CD4-positive, alpha-beta T cell treated with Interleukin-17A for 1 hour (primary cell): ENCODE results near the gene LGR6.
A peak's percentile ranks its signal among the peaks of the same experiment; 100 is the strongest.
"Not testable (repeated sequence)": the region's sequence is repeated elsewhere in the genome, so short reads cannot be mapped to it uniquely, and the experiment has no call there.

Source experiments
- DNase-seq: peaks from one replicate; pipeline ENCODE4 v3.0.0-alpha.2; 2020

LGR6 gene

GRCh38 chr1:202247837-202248795 is 54.5 kb downstream of the LGR6 start:
- DNase-seq = no peak

GRCh38 chr1:202248861-202249260 is 55.3 kb downstream of the LGR6 start:
- DNase-seq = no peak

- DNase-seq = no peak
Observed at GRCh38 chr1:202249436-202249835, 55.8 kb downstream of the LGR6 start.

- no peak for DNase-seq
Observed at GRCh38 chr1:202249846-202250245, 56.2 kb downstream of the LGR6 start.

- no peak for DNase-seq
Observed at GRCh38 chr1:202250982-202251381, 57.4 kb downstream of the LGR6 start.

GRCh38 chr1:202251424-202252256 is 58.0 kb downstream of the LGR6 start:
- DNase-seq = no peak

- no peak for DNase-seq
Observed at GRCh38 chr1:202252271-202252670, 58.7 kb downstream of the LGR6 start.

GRCh38 chr1:202254454-202255252 is 61.1 kb downstream of the LGR6 start:
- no peak for DNase-seq

- DNase-seq = no peak
Observed at GRCh38 chr1:202255343-202255742, 61.7 kb downstream of the LGR6 start.

- DNase-seq = no peak
Observed at GRCh38 chr1:202259705-202260104, 66.1 kb downstream of the LGR6 start.

- DNase-seq = not testable (repeated sequence)
Observed at GRCh38 chr1:202261209-202261958, 67.8 kb downstream of the LGR6 start.

- DNase-seq = no peak
Observed at GRCh38 chr1:202263628-202264027, 70.0 kb downstream of the LGR6 start.

GRCh38 chr1:202264300-202264699 is 70.7 kb downstream of the LGR6 start:
- no peak for DNase-seq

- DNase-seq = no peak
Observed at GRCh38 chr1:202264726-202265125, 71.1 kb downstream of the LGR6 start.

- no peak for DNase-seq
Observed at GRCh38 chr1:202266061-202266765, 72.6 kb downstream of the LGR6 start.

- DNase-seq = no peak
Observed at GRCh38 chr1:202268032-202268431, 74.4 kb downstream of the LGR6 start.

- DNase-seq = no peak
Observed at GRCh38 chr1:202268817-202269216, 75.2 kb downstream of the LGR6 start.

GRCh38 chr1:202270871-202271326 is 77.3 kb downstream of the LGR6 start:
- DNase-seq = no peak

GRCh38 chr1:202272103-202272845 is 78.7 kb downstream of the LGR6 start:
- DNase-seq = no peak

GRCh38 chr1:202274611-202275010 is 81.0 kb downstream of the LGR6 start:
- DNase-seq = peak; percentile 46
